Activated CD4-positive, alpha-beta T cell treated with anti-CD3 and anti-CD28 coated beads, Interleukin-10, Interleukin-2, amounts not matched to agents 100 ng/mL and 50 ng/mL, durations not matched to agents 16 hours and 8 hours (primary cell): ENCODE measurements around the gene CLDN7.
A peak's percentile ranks its signal among the peaks of the same experiment; 100 is the strongest.

Source experiments
- DNase-seq: peaks from one replicate; pipeline ENCODE4 v3.0.0-alpha.2; 2020

CLDN7 gene

DNA sequence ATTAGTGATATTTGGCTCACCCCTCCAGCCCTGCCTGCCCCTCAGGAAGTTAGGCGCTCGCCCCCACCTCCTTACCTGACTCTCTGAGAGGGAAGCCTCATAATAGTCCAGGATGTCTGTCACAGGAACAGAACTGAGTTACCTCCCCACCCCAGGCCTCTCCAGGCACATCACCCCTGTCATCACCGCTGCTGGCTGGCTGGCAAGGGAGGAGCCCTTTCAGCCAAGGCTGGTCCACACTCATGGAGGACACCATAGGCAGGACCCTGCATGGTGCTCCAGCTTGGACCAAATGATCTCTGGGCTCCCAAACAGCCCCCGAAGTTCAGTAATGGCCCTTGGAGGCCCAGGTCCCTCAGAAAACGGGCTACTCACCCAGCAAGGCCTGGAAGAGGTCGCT lies 44.1 kb downstream of the CLDN7 start:
- no peak for DNase-seq

DNA sequence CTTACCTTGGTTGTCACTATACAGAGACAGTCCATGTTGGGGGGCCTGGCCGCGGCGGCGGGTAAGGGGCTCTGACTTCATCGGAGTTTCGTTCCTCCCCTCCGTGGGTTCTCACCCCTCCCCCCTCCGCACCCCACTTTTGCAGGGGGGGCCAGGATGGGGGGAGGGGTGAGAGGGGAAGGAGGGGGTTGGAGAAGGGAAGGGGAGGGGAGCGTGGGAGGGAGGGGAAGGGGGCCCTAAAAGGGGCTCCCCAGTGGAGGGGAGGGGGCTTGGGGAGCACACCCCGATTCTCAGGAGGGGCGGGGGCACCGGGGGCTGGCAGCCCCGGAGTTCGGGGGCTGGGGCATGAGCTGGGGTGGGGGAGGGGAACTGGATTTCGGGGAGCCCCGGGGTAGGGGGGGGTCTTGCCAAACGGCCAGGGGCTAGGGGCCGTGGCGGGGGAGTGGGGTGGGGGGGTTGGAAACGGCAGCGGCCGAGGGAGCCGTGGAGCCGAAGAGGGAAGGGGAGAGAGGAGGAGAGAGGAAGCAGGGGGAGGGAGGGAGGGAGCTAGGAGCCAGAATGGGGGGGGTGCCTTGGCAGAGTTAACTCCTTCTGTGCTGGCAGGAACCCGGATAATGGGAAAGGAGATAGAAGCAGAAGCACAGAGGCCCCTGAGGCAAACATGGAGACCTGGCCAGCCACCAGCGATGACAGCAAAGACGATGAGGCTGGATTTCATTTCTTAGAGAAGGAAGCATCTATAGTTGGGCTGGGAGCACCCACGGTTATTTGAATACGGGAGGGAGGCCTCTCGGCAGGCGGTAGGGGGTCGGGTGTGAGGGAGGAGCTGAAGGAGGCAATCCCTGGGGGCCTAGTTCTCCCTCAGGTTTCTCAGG lies 44.9 kb downstream of the CLDN7 start:
- no peak for DNase-seq

DNA sequence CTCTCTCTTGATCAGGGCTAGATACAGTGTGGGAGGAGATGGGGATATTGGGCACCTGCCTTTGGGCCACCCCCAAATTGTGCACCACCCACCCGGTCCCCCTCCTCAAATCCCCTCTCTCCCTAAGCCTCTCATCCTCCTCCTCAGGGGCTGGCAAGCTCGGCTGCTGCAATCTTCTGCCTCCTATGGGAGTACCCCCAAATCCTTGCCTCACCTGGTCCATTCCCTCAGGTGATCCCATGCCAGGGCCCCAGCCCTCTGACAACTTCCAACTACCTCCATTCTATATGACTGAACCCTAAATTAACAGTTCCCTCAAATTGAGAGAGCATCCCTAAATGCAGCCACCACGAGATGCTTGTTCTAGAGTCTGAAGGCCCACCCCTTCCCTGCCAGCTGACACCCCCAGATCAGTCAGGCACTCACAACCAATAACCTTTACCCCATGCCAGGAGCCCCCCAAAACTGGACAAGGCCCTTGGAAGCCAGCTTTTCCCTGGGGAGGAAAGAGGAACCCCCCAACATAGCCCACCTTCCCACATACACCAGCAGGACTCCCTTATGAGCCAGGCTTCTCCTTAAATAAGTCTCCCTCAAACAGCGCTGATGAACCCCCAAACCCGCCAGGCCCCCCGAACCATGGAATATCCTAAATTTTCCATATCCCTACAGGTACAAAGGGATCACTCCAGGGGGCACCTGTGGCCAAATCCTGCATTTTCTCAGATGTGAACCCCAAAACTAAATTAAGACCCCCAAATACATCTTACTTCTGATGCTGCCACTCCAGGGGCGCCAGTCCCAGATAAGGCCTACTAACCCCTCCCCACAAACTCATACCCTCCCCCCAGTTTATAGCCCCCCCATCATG lies 45.8 kb downstream of the CLDN7 start:
- DNase-seq: no peak

DNA sequence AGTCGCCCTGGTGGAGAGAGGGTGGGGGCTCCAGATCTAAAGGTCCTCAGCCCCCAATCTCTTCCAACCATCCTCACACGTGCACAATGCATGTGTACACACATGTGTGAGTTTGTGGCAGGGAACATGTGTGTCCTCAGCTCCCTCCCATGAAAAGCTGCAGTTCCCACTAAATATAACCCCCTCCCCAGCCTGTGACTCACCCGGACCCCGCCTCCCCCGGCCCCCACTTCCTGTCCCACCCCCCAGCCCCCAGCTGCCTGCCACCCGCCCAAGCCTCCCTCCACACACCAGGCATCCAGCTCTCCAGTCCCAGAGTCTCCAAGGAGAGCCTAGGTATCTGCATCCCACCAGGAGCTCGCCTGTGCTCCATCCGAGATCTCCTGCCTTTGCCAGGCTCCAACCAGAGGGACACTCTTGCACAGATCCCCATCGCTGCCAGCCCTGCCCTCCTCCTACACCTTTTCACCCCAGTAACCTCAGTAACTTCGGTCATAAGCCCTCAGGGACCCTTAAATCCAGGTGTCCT lies 46.6 kb downstream of the CLDN7 start:
- DNase-seq: no peak

DNA sequence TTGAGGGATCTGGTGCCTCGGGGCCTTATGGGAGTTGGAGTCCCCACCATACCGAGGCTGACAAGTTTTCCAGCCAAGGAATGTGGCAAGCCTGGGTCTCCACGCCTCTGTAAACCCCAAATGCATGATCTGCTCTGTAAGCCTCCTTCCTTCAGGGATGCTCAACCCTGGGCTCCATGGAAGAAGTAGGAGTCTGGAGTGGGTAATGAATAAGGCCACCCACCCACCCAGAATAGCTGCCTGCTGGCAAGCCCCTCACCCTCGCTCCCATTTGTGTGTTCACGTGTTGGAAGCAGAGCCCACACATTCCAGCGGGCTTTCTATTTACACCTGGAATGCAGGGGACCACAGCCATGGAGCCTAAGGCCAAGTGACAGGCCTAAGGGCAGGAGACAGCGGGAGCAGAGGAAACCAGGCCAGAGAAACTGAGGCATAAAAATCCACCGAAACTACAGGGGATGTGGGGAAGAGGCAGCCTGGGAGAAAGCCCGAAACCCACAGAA lies 47.1 kb downstream of the CLDN7 start:
- no peak for DNase-seq

DNA sequence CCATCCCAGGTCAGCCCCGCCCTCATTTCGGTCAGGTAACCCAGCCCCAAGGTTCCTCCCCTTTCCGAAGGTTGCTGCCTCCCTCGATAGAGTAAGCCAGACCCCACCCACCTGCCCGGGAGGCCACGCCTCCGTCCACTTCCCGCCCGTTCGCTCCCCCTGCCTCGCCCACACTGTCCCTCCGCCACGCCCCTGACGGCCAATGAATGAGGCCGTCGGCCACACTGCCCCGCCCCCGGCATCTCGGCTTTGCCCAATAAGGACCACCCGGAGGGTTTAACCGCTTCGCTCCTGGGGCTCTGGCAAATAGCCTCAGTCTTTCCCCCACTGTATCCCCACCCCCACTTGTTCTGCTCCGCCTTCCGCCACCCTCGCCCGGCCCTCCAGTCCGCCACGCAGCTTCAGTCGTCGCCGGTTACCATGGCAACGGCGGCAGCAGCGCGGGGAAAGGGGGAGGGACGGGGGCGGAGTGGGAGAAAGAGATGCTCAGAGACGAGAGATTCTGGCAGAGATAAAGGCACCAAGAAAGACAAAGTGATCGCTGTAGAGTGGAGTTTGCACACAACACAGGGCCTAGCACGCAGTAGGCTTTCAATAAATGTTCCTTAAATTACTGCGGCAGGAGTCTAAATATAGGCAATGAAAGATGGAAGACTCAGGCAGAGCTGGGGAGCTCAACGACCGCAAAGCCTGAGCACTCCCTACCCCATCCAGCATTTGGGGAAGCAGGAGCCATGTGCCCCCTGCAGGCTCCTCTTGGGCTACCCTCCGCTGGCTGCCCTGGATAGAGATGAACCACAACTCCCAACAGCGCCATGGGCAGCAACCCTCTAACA lies 47.8 kb downstream of the CLDN7 start:
- peak; percentile 99 for DNase-seq

DNA sequence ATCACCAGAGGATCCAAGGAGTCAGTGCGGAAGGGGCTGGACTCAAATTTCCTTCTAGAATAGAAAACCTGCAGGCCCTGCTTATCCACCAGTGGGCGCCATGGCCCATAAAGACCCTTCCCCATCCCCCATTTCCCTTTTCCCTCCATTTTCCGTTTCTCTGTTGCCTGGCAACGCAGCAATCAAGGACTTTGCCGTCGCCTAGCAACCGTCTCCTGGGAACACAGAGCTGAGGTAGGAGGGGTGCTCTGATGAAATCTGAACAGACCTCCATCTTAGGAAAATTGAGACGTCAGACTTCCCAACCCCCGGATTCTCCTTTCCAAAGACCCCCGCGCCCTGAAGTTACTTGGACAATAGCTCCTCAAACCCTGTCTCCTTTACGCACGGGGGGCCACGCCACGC lies 48.4 kb downstream of the CLDN7 start:
- DNase-seq: peak; percentile 63

DNA sequence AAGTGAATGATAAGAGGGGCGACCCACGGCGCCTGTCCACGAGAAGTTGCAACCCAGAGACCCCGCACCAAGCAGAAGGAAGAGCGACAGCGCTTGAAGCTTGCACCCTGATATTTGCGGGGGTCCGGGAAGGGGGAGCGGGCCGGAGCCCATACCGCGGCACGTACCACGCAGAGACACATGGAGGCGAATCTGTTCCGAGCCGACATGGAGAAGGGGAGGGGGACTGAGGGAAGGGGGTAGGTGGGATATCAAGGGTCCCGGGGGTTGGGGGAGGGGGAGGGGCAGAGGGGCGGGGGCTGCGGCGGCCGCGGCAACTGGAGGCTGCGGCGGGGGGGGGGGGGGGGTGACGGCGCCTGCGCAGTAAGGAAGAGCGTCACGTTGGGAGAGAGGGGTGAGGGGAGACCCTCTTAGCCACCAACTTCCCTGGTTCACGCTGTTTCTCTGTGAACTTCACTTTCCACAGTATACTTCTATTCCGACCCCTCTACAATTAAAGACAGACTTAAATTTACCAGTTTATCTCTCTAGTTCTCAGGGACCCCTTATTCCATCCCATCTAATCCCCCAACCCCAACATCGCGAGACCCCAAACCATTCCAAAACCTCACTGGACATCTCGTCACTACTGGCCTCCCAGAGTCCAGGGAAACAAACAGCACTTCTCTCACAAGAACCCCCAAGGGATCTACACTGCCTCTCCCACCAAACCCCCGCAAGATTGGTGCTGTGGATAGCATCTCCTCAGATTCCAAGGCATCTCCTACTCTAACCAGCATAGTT lies 50.6 kb downstream of the CLDN7 start:
- no peak for DNase-seq
